Central memory CD8-positive, alpha-beta T cell (primary cell): ENCODE measurements around the gene KIF16B.

Experiments
- ATAC-seq: fragments of 150-1000 bp; cut with Tn5 transposase; replicated peaks from 2 replicates; pipeline ENCODE4 v1.10.0; 2022; ENCODE audit warnings: mild to moderate bottlenecking, moderate FRiP score, moderate number of reproducible peaks; ENCODE audit not compliant: poor library complexity, severe bottlenecking; ENCODE audit errors: extremely low read depth
- DNase-seq, 2 donors: peaks; one replicate each; pipeline ENCODE4 v3.0.0; 2021; ENCODE audit warnings: low spot score in 2 of 2
- H3K27ac Mint-ChIP-seq: one replicate; pipeline ENCODE4 v1.8.0; 2022; ENCODE audit warnings: low read depth, mild to moderate bottlenecking, moderate library complexity, mixed read lengths
- H3K27me3 Mint-ChIP-seq: one replicate; pipeline ENCODE4 v1.8.0; 2022; ENCODE audit warnings: mixed read lengths
- H3K36me3 Mint-ChIP-seq: one replicate; pipeline ENCODE4 v1.8.0; 2022; ENCODE audit warnings: mild to moderate bottlenecking, moderate library complexity, mixed read lengths; ENCODE audit not compliant: insufficient read depth
- H3K4me1 Mint-ChIP-seq: one replicate; pipeline ENCODE4 v1.8.0; 2022; ENCODE audit warnings: mixed read lengths
- H3K4me3 Mint-ChIP-seq: one replicate; pipeline ENCODE4 v1.8.0; 2022; ENCODE audit warnings: mild to moderate bottlenecking, moderate library complexity, mixed read lengths
- H3K9me3 Mint-ChIP-seq: one replicate; pipeline ENCODE4 v1.8.0; 2022; ENCODE audit warnings: mixed read lengths

KIF16B gene

DNA sequence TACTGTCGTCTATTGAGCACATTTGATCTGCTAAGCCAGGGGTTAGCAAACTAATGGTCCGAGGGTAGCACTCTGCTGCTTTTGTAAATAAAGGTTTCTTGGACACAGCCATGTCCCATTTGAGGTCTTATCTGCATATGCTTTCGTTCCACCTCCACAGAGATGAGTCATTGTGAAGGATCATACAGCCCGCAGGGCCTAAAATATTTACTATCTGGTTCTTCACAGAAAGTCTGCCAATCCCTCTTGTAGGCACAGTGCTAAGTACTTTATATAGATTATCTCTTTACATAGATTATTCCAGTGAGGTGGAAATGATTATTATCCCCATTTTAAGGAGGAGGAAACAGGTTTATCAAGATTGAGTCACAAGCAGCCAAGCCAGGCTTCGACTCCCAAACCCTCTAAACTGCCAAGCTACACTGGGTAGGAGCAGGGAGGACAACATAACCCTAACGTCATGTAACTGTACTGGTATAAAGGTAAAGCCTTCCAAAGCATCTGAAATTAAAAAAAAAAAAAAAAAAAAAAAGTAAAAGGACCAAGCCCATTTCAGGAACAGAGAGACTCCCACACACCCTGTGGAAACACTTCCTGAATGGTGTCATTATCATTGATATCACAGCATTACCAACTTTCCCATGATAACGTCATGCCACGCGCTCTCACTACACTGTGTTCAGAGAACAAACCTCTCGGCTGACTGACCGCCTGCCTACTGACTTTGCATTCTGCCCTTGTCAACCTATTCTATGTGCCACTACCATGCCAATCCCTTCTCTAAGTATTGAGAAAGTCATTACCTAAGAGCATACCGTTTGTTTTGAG lies 101.0 kb downstream of the KIF16B start:
- Mint-ChIP-seq H3K4me1 (no peaks in the 10 kb centered on the region), H3K9me3 (no peaks in the 10 kb centered on the region), H3K27ac (no peak overlapping the region), H3K4me3 (no peak overlapping the region), H3K36me3 (peaks cover 4% of the 10 kb centered on the region), H3K27me3 (no peaks in the 10 kb centered on the region)
- DNase-seq (no peak), ATAC-seq (no peak)

DNA sequence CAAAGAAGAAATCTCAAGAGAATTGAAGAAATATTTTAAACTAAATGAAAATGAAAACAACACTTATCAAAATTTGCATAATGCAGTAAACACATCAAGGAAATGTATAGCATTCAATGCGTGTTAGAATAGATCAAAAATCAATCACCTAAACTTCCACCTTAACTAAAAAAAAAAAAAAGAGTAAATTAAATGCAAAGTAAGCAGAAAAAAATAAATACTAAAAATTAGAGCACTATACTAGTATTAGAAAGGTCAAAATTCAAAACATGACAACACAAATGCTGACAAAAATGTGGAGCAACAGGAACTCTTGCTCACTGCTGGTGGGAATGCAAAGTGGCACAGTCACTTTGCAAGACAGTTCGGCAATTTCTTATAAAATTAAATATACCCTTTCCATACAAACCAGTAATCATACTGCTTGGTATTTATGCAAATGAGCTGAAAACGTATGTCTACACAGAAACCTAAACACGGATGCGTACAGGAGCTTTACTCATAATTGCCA lies 103.8 kb downstream of the KIF16B start:
- DNase-seq (no peak), ATAC-seq (no peak)
- Mint-ChIP-seq H3K36me3 (peaks cover 3% of the 10 kb centered on the region), H3K4me3 (no peak overlapping the region), H3K27me3 (no peaks in the 10 kb centered on the region), H3K9me3 (peaks cover 5% of the 10 kb centered on the region), H3K27ac (no peak overlapping the region), H3K4me1 (peaks cover 6% of the 10 kb centered on the region)

DNA sequence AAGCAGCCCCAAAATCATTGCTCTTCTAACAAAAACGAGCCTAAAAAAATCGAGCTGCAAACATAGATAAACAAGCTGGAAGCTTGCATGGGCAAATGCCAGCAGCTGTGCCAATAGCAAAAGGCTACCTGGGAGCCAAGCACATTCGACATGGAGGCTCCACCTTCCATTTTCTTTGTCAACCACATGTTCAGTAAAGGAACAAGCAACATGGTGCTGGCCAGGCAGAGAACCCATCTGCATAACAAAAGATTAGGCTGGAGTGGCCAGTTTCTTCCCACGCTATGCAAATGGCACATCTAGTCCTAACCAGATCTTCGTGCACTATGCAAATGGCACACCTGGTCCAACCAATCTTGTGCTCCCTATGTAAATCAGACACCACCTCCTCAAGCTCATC lies 110.5 kb downstream of the KIF16B start:
- Mint-ChIP-seq H3K27me3 (no peaks in the 10 kb centered on the region), H3K27ac (no peak overlapping the region), H3K4me1 (peaks cover 6% of the 10 kb centered on the region)

GRCh38 chr20:16459019-16459700 lies 114.1 kb downstream of the KIF16B start:
- no peaks in the 10 kb centered on the region for H3K9me3 Mint-ChIP-seq
- H3K27me3 Mint-ChIP-seq = no peaks in the 10 kb centered on the region
- ATAC-seq (no peak), DNase-seq (no peak)
- H3K36me3 Mint-ChIP-seq = no peaks in the 10 kb centered on the region
- H3K4me1 Mint-ChIP-seq = peaks cover 4% of the 10 kb centered on the region
- no peak overlapping the region for H3K4me3 Mint-ChIP-seq
- no peak overlapping the region for H3K27ac Mint-ChIP-seq

More for the DNA sequence above, 110.5 kb downstream of the KIF16B start:
- peaks cover 5% of the 10 kb centered on the region for H3K9me3 Mint-ChIP-seq
- DNase-seq = no peak
- H3K36me3 Mint-ChIP-seq = peaks cover 2% of the 10 kb centered on the region
- H3K4me3 Mint-ChIP-seq = no peak overlapping the region
- no peak for ATAC-seq

GRCh38 chr20:16457514-16457913 lies 115.7 kb downstream of the KIF16B start:
- Mint-ChIP-seq H3K4me1 (peaks cover 4% of the 10 kb centered on the region), H3K27me3 (no peaks in the 10 kb centered on the region), H3K9me3 (no peaks in the 10 kb centered on the region), H3K4me3 (no peak overlapping the region), H3K36me3 (peaks cover 2% of the 10 kb centered on the region), H3K27ac (no peak overlapping the region)
- DNase-seq = no peak
- ATAC-seq = no peak

- no peak for DNase-seq
- peaks cover 2% of the 10 kb centered on the region for H3K36me3 Mint-ChIP-seq
These were observed 117.9 kb downstream of the KIF16B start for GRCh38 chr20:16455324-16455723.

DNA sequence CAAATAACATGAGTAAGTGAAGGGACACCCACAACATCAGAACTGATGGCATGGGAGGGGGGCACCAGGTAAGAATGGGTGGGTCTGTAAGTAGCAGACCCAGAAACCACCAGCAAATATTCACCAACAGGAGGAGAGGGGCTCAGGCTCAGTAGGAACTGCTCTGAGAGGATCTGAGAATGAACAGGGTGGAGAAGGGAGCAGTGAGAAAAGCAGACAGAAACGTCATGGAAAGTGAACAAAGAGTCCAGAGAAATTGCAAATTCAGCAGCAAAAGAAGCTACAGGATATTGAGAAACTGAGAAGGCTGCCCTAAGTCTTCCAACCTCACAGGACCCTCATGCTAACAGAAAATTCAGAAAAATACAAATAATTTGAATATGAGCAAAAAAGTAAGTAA lies 121.3 kb downstream of the KIF16B start:
- peaks cover 4% of the 10 kb centered on the region for H3K4me1 Mint-ChIP-seq
- no peak for DNase-seq
- no peaks in the 10 kb centered on the region for H3K9me3 Mint-ChIP-seq
- peaks cover 2% of the 10 kb centered on the region for H3K36me3 Mint-ChIP-seq
- H3K4me3 Mint-ChIP-seq = no peak overlapping the region
- H3K27me3 Mint-ChIP-seq = no peaks in the 10 kb centered on the region
- ATAC-seq = no peak
- H3K27ac Mint-ChIP-seq = no peak overlapping the region

More at GRCh38 chr20:16455324-16455723, 117.9 kb downstream of the KIF16B start:
- no peak overlapping the region for H3K27ac Mint-ChIP-seq
- ATAC-seq = no peak
- peaks cover 4% of the 10 kb centered on the region for H3K4me1 Mint-ChIP-seq
- no peaks in the 10 kb centered on the region for H3K9me3 Mint-ChIP-seq
- no peak overlapping the region for H3K4me3 Mint-ChIP-seq
- no peaks in the 10 kb centered on the region for H3K27me3 Mint-ChIP-seq

DNA sequence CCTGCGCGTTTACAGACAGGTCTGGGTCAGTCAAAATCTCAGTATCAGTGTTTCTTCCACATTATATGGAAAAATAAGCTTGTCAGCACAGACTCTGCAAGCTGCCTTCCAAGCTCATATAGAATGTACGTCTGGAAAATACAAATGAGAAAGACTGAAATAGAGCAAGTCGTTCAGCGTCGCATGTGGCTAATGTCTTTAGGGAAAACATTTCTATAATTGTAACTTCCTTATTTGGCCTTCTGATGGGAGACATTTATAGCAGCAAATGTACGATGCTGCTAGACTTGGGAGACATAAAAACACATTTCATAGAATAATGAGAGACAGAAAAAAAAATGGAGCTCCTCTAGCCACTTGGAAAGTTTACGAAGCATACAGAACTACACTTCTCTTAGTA lies 122.2 kb downstream of the KIF16B start:
- Mint-ChIP-seq H3K4me3 (no peak overlapping the region), H3K9me3 (no peaks in the 10 kb centered on the region), H3K36me3 (peaks cover 2% of the 10 kb centered on the region), H3K27ac (no peak overlapping the region), H3K27me3 (no peaks in the 10 kb centered on the region), H3K4me1 (peaks cover 4% of the 10 kb centered on the region)
- DNase-seq = no peak
- ATAC-seq = no peak

DNA sequence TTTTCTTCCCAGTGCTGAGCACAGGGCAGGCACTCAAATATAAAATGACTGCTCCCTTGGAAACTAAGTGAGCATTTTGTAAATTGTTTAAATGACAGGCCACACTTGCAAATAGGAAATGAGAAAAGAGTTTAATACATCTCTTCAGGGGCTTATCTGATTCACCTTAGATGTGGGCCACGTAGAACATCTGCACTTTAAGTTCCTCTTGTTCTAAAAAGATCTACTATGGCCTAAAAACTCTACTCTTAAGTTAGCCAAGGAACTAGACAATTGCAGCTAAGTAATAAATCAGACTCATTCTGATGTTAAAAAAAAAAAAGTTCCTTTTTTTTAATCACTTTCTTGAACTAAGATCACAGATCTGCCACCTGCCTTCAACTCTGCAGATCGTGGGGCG lies 126.3 kb downstream of the KIF16B start:
- DNase-seq (no peak), ATAC-seq (no peak)
- Mint-ChIP-seq H3K9me3 (no peaks in the 10 kb centered on the region), H3K4me3 (no peak overlapping the region), H3K36me3 (no peaks in the 10 kb centered on the region), H3K27me3 (no peaks in the 10 kb centered on the region), H3K4me1 (no peaks in the 10 kb centered on the region), H3K27ac (no peak overlapping the region)

- no peak overlapping the region for H3K4me3 Mint-ChIP-seq
- H3K4me1 Mint-ChIP-seq = no peaks in the 10 kb centered on the region
- H3K27me3 Mint-ChIP-seq = no peaks in the 10 kb centered on the region
- ATAC-seq = no peak
- H3K27ac Mint-ChIP-seq = no peak overlapping the region
- no peak for DNase-seq
- no peaks in the 10 kb centered on the region for H3K36me3 Mint-ChIP-seq
- H3K9me3 Mint-ChIP-seq = no peaks in the 10 kb centered on the region
These were observed 127.0 kb downstream of the KIF16B start for GRCh38 chr20:16446246-16446645.

DNA sequence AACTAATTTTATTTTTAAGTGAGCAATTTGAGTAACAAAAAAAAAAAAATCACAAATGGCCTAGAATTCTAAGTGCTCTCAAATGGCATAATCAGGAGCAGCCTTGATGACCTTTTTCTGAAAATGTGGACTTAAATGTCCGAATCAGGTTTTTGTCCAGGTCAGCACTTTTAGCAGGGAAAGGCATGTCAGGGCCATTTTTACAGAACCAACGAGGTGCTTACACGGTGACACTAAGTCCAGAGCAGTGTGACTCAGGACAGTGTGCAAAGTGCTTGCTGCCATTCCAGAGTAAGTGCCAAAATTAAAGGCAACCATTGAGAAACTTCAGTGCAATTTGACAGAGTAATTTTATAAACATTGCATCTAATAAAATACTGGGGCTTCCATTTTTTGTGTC lies 127.8 kb downstream of the KIF16B start:
- Mint-ChIP-seq H3K27me3 (no peaks in the 10 kb centered on the region), H3K27ac (no peak overlapping the region), H3K36me3 (no peaks in the 10 kb centered on the region), H3K9me3 (no peaks in the 10 kb centered on the region), H3K4me1 (no peaks in the 10 kb centered on the region), H3K4me3 (no peak overlapping the region)
- DNase-seq (no peak), ATAC-seq (no peak)

- H3K4me3 Mint-ChIP-seq = no peak overlapping the region
These were observed 129.0 kb downstream of the KIF16B start for GRCh38 chr20:16444057-16444777.

More at GRCh38 chr20:16444057-16444777, 129.0 kb downstream of the KIF16B start:
- Mint-ChIP-seq H3K9me3 (no peaks in the 10 kb centered on the region), H3K36me3 (no peaks in the 10 kb centered on the region), H3K4me1 (no peaks in the 10 kb centered on the region), H3K27ac (no peak overlapping the region), H3K27me3 (no peaks in the 10 kb centered on the region)
- ATAC-seq = no peak
- no peak for DNase-seq
